OCI-LY3 (cell line): ENCODE results near the gene RBM28.

ENCODE experiments used
- CTCF ChIP-seq: fragments of 200-600, 300-600 bp; sonication (generic); IDR thresholded peaks from 2 replicates; pipeline ENCODE4 v1.5.1; 2014; ENCODE audit warnings: antibody characterized with exemption, low read length, low read depth
- EZH2phosphoT487 ChIP-seq: fragments of 200-600 bp; shearing (Covaris generic); IDR thresholded peaks from 2 replicates; pipeline ENCODE4 v1.6.1; 2018; ENCODE audit warnings: antibody characterized with exemption, mixed run types, low read depth

GRCh38 chr7:128265906-128266300 is 77.8 kb downstream of the RBM28 start:
- TF ChIP-seq CTCF (no peak), EZH2phosphoT487 (no peak)
